ENCODE measurements around the gene ZNF496. TPM values are rescaled to one million over a fixed set of nuclear protein-coding genes. Genes with fewer than 3 reads are reported as not detected.

The ZNF496 gene
- total RNA-seq, 1 experiment from 2014 or later, result 66.5 TPM

DNA sequence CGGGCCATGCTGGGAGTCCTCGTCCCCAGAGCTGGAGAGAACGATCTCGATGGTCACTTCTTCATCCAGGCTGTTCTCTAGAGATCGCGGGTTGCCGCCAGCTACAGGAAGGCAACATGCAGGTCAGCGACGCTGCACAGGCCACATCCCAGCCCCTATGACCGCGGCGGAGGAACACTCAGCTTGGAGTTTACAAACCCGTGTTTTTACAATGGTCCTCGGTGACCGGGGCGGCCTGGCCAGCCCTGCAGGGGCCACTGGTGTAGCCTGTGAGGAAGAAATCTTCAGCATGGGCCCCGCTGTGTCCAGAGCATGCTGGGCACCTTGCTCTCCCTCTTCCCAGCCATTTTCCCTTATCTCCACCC is 30.5 kb downstream of the ZNF496 start:
- Histone ChIP-seq H2BK12ac (ENCODE audit: insufficient read length, low read depth, low read length) (no peak overlapping the region), H2BK20ac (ENCODE audit: low read depth, low read length, poor library complexity, severe bottlenecking) (no peak overlapping the region), H3K9ac (ENCODE audit: extremely low read depth, insufficient read length, low read length) (no peak overlapping the region), H4K20me1 (ENCODE audit: control insufficient read depth, insufficient read depth, insufficient read length) (no peaks in the 10 kb centered on the region), H4K91ac (ENCODE audit: insufficient read length, low read depth, low read length) (no peak overlapping the region), H2AFZ (ENCODE audit: low read length) (no peak overlapping the region), H4K5ac (ENCODE audit: insufficient read length, low read depth, low read length) (no peak overlapping the region), H3K23ac (ENCODE audit: insufficient read length, low read depth, low read length) (no peak overlapping the region), H3K18ac (ENCODE audit: insufficient read length, low read depth, low read length) (no peak overlapping the region), H3K27me3 (ENCODE audit: insufficient read depth, low read length) (no peaks in the 10 kb centered on the region), H3K79me1 (ENCODE audit: insufficient read depth, low read depth, low read length, poor library complexity, severe bottlenecking) (no peaks in the 10 kb centered on the region), H3T11ph (ENCODE audit: low read length) (no peak overlapping the region), H2AK5ac (ENCODE audit: insufficient read length, low read length) (no peak overlapping the region), H4K8ac (replicated peaks; ENCODE audit: insufficient read length, low read depth, low read length) (no peak overlapping the region), H3K79me2 (ENCODE audit: insufficient read depth, low read length) (no peaks in the 10 kb centered on the region), H2BK5ac (ENCODE audit: insufficient read length, low read length) (no peak overlapping the region), H3K9me3 (ENCODE audit: control insufficient read depth, low read depth, low read length) (no peaks in the 10 kb centered on the region), H2BK15ac (ENCODE audit: low read depth, low read length) (no peak overlapping the region), H3K4me2 (ENCODE audit: insufficient read depth, insufficient read length, low read length) (no peak overlapping the region), H3K4me1 (ENCODE audit: insufficient read depth, low read length) (peaks cover 21% of the 10 kb centered on the region; the same call in 1 of the 2 replicates), H3K4ac (ENCODE audit: low read depth, low read length) (no peak overlapping the region), H3K23me2 (ENCODE audit: insufficient read length, low read depth, low read length, poor library complexity, severe bottlenecking) (no peaks in the 10 kb centered on the region), H3K14ac (ENCODE audit: insufficient read depth, low read length) (no peak overlapping the region), H3K27ac (ENCODE audit: insufficient read length, low read depth, low read length) (no peak overlapping the region), H3K56ac (ENCODE audit: insufficient read length, low read depth, low read length) (no peak overlapping the region), H2BK120ac (ENCODE audit: low read depth, low read length, poor library complexity, severe bottlenecking) (no peak overlapping the region)
- peak overlapping the region in 1 of 3 experiments; percentile 73; a peak in 2 of 7 replicates for H3K27ac Mint-ChIP-seq
- H3K9me3 Mint-ChIP-seq, result no peaks in the 10 kb centered on the region; a peak in 1 of 5 replicates
- H3K27me3 Mint-ChIP-seq (ENCODE audit: low read depth), result no peaks in the 10 kb centered on the region; the same call in 1 of the 2 replicates
- H3K4me1 Mint-ChIP-seq, result peaks cover 37% of the 10 kb centered on the region in 2 experiments
- TF ChIP-seq, protein P1, sequence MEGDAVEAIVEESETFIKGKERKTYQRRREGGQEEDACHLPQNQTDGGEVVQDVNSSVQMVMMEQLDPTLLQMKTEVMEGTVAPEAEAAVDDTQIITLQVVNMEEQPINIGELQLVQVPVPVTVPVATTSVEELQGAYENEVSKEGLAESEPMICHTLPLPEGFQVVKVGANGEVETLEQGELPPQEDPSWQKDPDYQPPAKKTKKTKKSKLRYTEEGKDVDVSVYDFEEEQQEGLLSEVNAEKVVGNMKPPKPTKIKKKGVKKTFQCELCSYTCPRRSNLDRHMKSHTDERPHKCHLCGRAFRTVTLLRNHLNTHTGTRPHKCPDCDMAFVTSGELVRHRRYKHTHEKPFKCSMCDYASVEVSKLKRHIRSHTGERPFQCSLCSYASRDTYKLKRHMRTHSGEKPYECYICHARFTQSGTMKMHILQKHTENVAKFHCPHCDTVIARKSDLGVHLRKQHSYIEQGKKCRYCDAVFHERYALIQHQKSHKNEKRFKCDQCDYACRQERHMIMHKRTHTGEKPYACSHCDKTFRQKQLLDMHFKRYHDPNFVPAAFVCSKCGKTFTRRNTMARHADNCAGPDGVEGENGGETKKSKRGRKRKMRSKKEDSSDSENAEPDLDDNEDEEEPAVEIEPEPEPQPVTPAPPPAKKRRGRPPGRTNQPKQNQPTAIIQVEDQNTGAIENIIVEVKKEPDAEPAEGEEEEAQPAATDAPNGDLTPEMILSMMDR (conservative IDR thresholded peaks at IDR 0.05), result no peak
- no CpG with 5 or more reads among the region's 17 CpGs for WGBS (ENCODE audit: extremely low coverage, insufficient read length, low lambda C conversion rate)
- peaks cover 62 to 84% (median 76%) of the 10 kb centered on the region in 3 experiments for H3K36me3 Mint-ChIP-seq (ENCODE audit: insufficient read depth in 1 of 3, low read depth in 3 of 3)
- DNase-seq, result no peak
- H3K4me3 Mint-ChIP-seq, result no peak overlapping the region

All from H9 (cell line).